Adipocyte (in vitro differentiated cells): ENCODE results near the gene SERPINB10.
A peak's percentile ranks its signal among the peaks of the same experiment; 100 is the strongest.

Experiments
- DNase-seq: peaks from one replicate; pipeline ENCODE4 v3.0.0-alpha.2; 2015; ENCODE audit warnings: low read depth
- H3K27me3 ChIP-seq: replicated peaks from 2 replicates; pipeline ENCODE4 v1.7.0; 2013; ENCODE audit warnings: mild to moderate bottlenecking, low read length, moderate library complexity; ENCODE audit not compliant: control insufficient read depth, insufficient read depth
- H3K36me3 ChIP-seq: 2 replicates; pipeline ENCODE4 v1.7.0; 2013; ENCODE audit warnings: low read length, mild to moderate bottlenecking, moderate library complexity; ENCODE audit not compliant: control insufficient read depth, insufficient read depth, severe bottlenecking
- H3K4me1 ChIP-seq: 2 replicates; pipeline ENCODE4 v1.7.0; 2013; ENCODE audit warnings: mild to moderate bottlenecking, low read length, moderate library complexity; ENCODE audit not compliant: control insufficient read depth, insufficient read depth
- H3K4me3 ChIP-seq: 2 replicates; pipeline ENCODE4 v1.7.0; 2013; ENCODE audit warnings: mild to moderate bottlenecking, low read length, moderate library complexity
- H3K9ac ChIP-seq: 2 replicates; pipeline ENCODE4 v1.7.0; 2013; ENCODE audit warnings: mild to moderate bottlenecking, low read length, moderate library complexity
- H3K9me3 ChIP-seq: 2 replicates; pipeline ENCODE4 v1.7.0; 2013; ENCODE audit warnings: mild to moderate bottlenecking, low read length, moderate library complexity; ENCODE audit not compliant: control insufficient read depth

SERPINB10 gene

GRCh38 chr18:63951302-63951705 lies 43.5 kb downstream of the SERPINB10 start:
- Histone ChIP-seq H3K4me3 (no peak overlapping the region), H3K9ac (no peak overlapping the region), H3K4me1 (peaks cover 2% of the 10 kb centered on the region), H3K9me3 (no peaks in the 10 kb centered on the region), H3K36me3 (no peaks in the 10 kb centered on the region), H3K27me3 (no peaks in the 10 kb centered on the region)
- no peak for DNase-seq

GRCh38 chr18:63953811-63954210 lies 46.1 kb downstream of the SERPINB10 start:
- DNase-seq, result no peak
- Histone ChIP-seq H3K4me3 (no peak overlapping the region), H3K9ac (no peak overlapping the region), H3K27me3 (no peaks in the 10 kb centered on the region), H3K4me1 (peaks cover 2% of the 10 kb centered on the region), H3K36me3 (no peaks in the 10 kb centered on the region), H3K9me3 (no peaks in the 10 kb centered on the region)

- Histone ChIP-seq H3K4me1 (no peaks in the 10 kb centered on the region), H3K9me3 (no peaks in the 10 kb centered on the region), H3K9ac (no peak overlapping the region), H3K27me3 (no peaks in the 10 kb centered on the region), H3K4me3 (no peak overlapping the region), H3K36me3 (no peaks in the 10 kb centered on the region)
- no peak for DNase-seq
These were observed 49.0 kb downstream of the SERPINB10 start for GRCh38 chr18:63956755-63957154.

GRCh38 chr18:63960891-63961290 lies 53.1 kb downstream of the SERPINB10 start:
- no peak overlapping the region for H3K9ac ChIP-seq
- H3K4me3 ChIP-seq, result no peak overlapping the region
- H3K4me1 ChIP-seq, result no peaks in the 10 kb centered on the region
- no peaks in the 10 kb centered on the region for H3K36me3 ChIP-seq
- H3K27me3 ChIP-seq, result no peaks in the 10 kb centered on the region
- no peak for DNase-seq
- no peaks in the 10 kb centered on the region for H3K9me3 ChIP-seq

- Histone ChIP-seq H3K9ac (no peak overlapping the region), H3K4me3 (no peak overlapping the region), H3K27me3 (no peaks in the 10 kb centered on the region), H3K4me1 (no peaks in the 10 kb centered on the region), H3K9me3 (no peaks in the 10 kb centered on the region), H3K36me3 (no peaks in the 10 kb centered on the region)
- no peak for DNase-seq
These were observed 53.8 kb downstream of the SERPINB10 start for GRCh38 chr18:63961435-63961980.

- H3K9ac ChIP-seq, result no peak overlapping the region
- no peaks in the 10 kb centered on the region for H3K4me1 ChIP-seq
- no peaks in the 10 kb centered on the region for H3K36me3 ChIP-seq
- no peaks in the 10 kb centered on the region for H3K9me3 ChIP-seq
- H3K27me3 ChIP-seq, result no peaks in the 10 kb centered on the region
- DNase-seq, result no peak
- H3K4me3 ChIP-seq, result no peak overlapping the region
These were observed 54.4 kb downstream of the SERPINB10 start for GRCh38 chr18:63962137-63962536.

- Histone ChIP-seq H3K9me3 (no peaks in the 10 kb centered on the region), H3K4me3 (no peak overlapping the region), H3K27me3 (no peaks in the 10 kb centered on the region), H3K9ac (no peak overlapping the region), H3K36me3 (no peaks in the 10 kb centered on the region), H3K4me1 (no peaks in the 10 kb centered on the region)
- DNase-seq, result peak; percentile 86
These were observed 56.0 kb downstream of the SERPINB10 start for GRCh38 chr18:63963615-63964256.

- H3K4me3 ChIP-seq, result no peak overlapping the region
- no peaks in the 10 kb centered on the region for H3K9me3 ChIP-seq
- H3K9ac ChIP-seq, result no peak overlapping the region
- DNase-seq, result no peak
- H3K4me1 ChIP-seq, result peaks cover 6% of the 10 kb centered on the region
- no peaks in the 10 kb centered on the region for H3K36me3 ChIP-seq
- no peaks in the 10 kb centered on the region for H3K27me3 ChIP-seq
These were observed 57.1 kb downstream of the SERPINB10 start for GRCh38 chr18:63964908-63965307.

GRCh38 chr18:63965716-63966330 lies 58.1 kb downstream of the SERPINB10 start:
- DNase-seq, result peak; percentile 38
- Histone ChIP-seq H3K27me3 (no peaks in the 10 kb centered on the region), H3K36me3 (no peaks in the 10 kb centered on the region), H3K4me3 (no peak overlapping the region), H3K4me1 (peaks cover 6% of the 10 kb centered on the region), H3K9ac (no peak overlapping the region), H3K9me3 (no peaks in the 10 kb centered on the region)

- H3K9me3 ChIP-seq, result no peaks in the 10 kb centered on the region
- H3K36me3 ChIP-seq, result no peaks in the 10 kb centered on the region
These were observed 62.4 kb downstream of the SERPINB10 start, which contains the start of gene SERPINB8 for GRCh38 chr18:63969942-63970808. Gene SERPINB8, plus strand, starts transcription at chr18:63970081. Its CDS starts 8,228 bp downstream, at chr18:63978309.

GRCh38 chr18:63970809-63971205 lies 63.0 kb downstream of the SERPINB10 start:
- H3K4me1 ChIP-seq, result peaks cover 23% of the 10 kb centered on the region
- no peaks in the 10 kb centered on the region for H3K9me3 ChIP-seq
- H3K9ac ChIP-seq, result peak overlapping the region; percentile 92
- peak overlapping the region; percentile 92 for H3K4me3 ChIP-seq
- peak; percentile 71 for DNase-seq
- no peaks in the 10 kb centered on the region for H3K27me3 ChIP-seq
- no peaks in the 10 kb centered on the region for H3K36me3 ChIP-seq

More at GRCh38 chr18:63969942-63970808, 62.4 kb downstream of the SERPINB10 start, which contains the start of gene SERPINB8:
- Histone ChIP-seq H3K4me3 (peak within 1 kb of the TSS; percentile 92), H3K4me1 (peaks cover 21% of the 10 kb centered on the region), H3K27me3 (no peaks in the 10 kb centered on the region), H3K9ac (peak within 1 kb of the TSS; percentile 92)
- peak; percentile 99 for DNase-seq
